K562 (cell line): Measurements from ENCODE around the gene PSMC3IP. TPM values are rescaled to one million over a fixed set of nuclear protein-coding genes. Genes with fewer than 3 reads are reported as not detected.

Source experiments
- BRCA1 ChIP-seq, 2 experiments: fragments of 450-650 bp in 1 of 2; sonication (generic) in 1 of 2; formaldehyde crosslinking in 1 of 2; IDR thresholded peaks; 2 replicates each; pipeline versions ENCODE4 v1.5.0 to v1.6.1; 2017 to 2020; ENCODE audit warnings: mild to moderate bottlenecking in 1 of 2, missing genetic modification reagents in 1 of 2
- CBFB ChIP-seq: sonication (generic); formaldehyde crosslinking; IDR thresholded peaks from 2 replicates; pipeline ENCODE4 v1.4.0; 2020; ENCODE audit warnings: mild to moderate bottlenecking, missing genetic modification reagents
- CREBBP ChIP-seq: IDR thresholded peaks from one replicate; pipeline ENCODE4 v1.6.1; 2012; ENCODE audit warnings: low read depth, mild to moderate bottlenecking, control low read depth, inconsistent platforms, low read length
- CTBP1 ChIP-seq: fragments of 450-650 bp; IDR thresholded peaks from 2 replicates; pipeline ENCODE4 v1.6.1; 2016; ENCODE audit warnings: borderline replicate concordance
- GMEB1 ChIP-seq: fragments of 250-450 bp; sonication (Bioruptor Pico); IDR thresholded peaks from 2 replicates; pipeline ENCODE4 v1.4.0; 2020; ENCODE audit warnings: mild to moderate bottlenecking
- HNRNPK ChIP-seq: fragments of 200-400 bp; formaldehyde crosslinking; IDR thresholded peaks from one replicate; pipeline ENCODE4 v1.6.1; 2018; ENCODE audit warnings: mild to moderate bottlenecking, low read depth, low read length; ENCODE audit not compliant: poor library complexity, severe bottlenecking
- HNRNPUL1 ChIP-seq: fragments of 200-400 bp; formaldehyde crosslinking; IDR thresholded peaks from 2 replicates; pipeline ENCODE4 v1.6.1; 2017; ENCODE audit warnings: low read length
- JUND ChIP-seq, 2 experiments: IDR thresholded peaks; 2 replicates in 1 of 2; 3 replicates in 1 of 2; pipeline ENCODE4 v1.6.1; 2011; ENCODE audit warnings: borderline replicate concordance in 2 of 2, low read depth in 2 of 2, low read length in 2 of 2, improper control_type of control experiment in 1 of 2, missing biosample characterization in 1 of 2, missing genetic modification characterization in 1 of 2, missing genetic modification reagents in 1 of 2
- MCM2 ChIP-seq: fragments of 450-650 bp; IDR thresholded peaks from 2 replicates; pipeline ENCODE4 v1.6.1; 2017; ENCODE audit warnings: low read depth, mild to moderate bottlenecking
- PREB ChIP-seq: sonication (generic); formaldehyde crosslinking; IDR thresholded peaks from 2 replicates; pipeline ENCODE4 v1.8.1; 2023; ENCODE audit warnings: mild to moderate bottlenecking, missing genetic modification reagents
- SMAD2 ChIP-seq: fragments of 150-350 bp; IDR thresholded peaks from 2 replicates; pipeline ENCODE4 v1.6.1; 2014; ENCODE audit warnings: low read depth, mild to moderate bottlenecking, low read length
- SREBF1 ChIP-seq: fragments of 150-350 bp; IDR thresholded peaks from 2 replicates; pipeline ENCODE4 v1.6.1; 2014; ENCODE audit warnings: antibody characterized with exemption, low read depth, low read length, borderline replicate concordance
- SREBF2 ChIP-seq: sonication (generic); formaldehyde crosslinking; IDR thresholded peaks from 2 replicates; pipeline ENCODE4 v1.4.0; 2020; ENCODE audit warnings: mild to moderate bottlenecking, missing genetic modification reagents
- TCFL5 ChIP-seq: fragments of 250-450 bp; sonication (Bioruptor Pico); conservative IDR thresholded peaks from 2 replicates; pipeline ENCODE4 v1.6.1; 2021; ENCODE audit warnings: mild to moderate bottlenecking, moderate library complexity, matching md5 sums
- ZBTB43 ChIP-seq: sonication (generic); formaldehyde crosslinking; IDR thresholded peaks from 2 replicates; pipeline ENCODE4 v1.8.0; 2023; ENCODE audit warnings: mild to moderate bottlenecking, missing genetic modification reagents
- ZBTB5 ChIP-seq: fragments of 450-650 bp; IDR thresholded peaks from 2 replicates; pipeline ENCODE4 v1.6.1; 2017; ENCODE audit warnings: antibody characterized with exemption
- ZNF324 ChIP-seq: fragments of 250-450 bp; sonication (Bioruptor Pico); IDR thresholded peaks from 2 replicates; pipeline ENCODE4 v1.4.0; 2020; ENCODE audit warnings: mild to moderate bottlenecking
- ZNF740 ChIP-seq, 3 experiments: fragments of 200-800 bp in 1 of 3; sonication (Bioruptor generic) in 1 of 3; sonication (generic) in 1 of 3; formaldehyde crosslinking in 1 of 3; IDR thresholded peaks; 2 replicates each; pipeline versions ENCODE4 v1.6.1 to v1.8.0; 2016 to 2022; ENCODE audit warnings: mild to moderate bottlenecking in 2 of 3, missing compliant biosample characterization in 2 of 3, missing genetic modification characterization in 2 of 3, missing genetic modification reagents in 1 of 3
- ZNF830 ChIP-seq: fragments of 250-450 bp; sonication (Bioruptor Pico); IDR thresholded peaks from 2 replicates; pipeline ENCODE4 v1.5.0; 2021; ENCODE audit warnings: mild to moderate bottlenecking
- polyA plus RNA-seq, 8 experiments: library from polyadenylated mRNA; depleted of rRNA in 4 of 8; stranded (reverse) in 5 of 8; unstranded in 3 of 8; fragments of >200 nt; fragmentation: Nextera tagmentation in 2 of 8; fragmentation: Illumina TruSeq in 1 of 8; extraction: Ambion mirVana in 2 of 8; extraction: Trizol in 1 of 8; gene quantifications; 2 replicates each; pipeline versions ENCODE4 v1.2.1 to v1.2.3, GENCODE V29; 2011 to 2014; ENCODE audit warnings: inconsistent platforms in 1 of 8, missing spikeins in 1 of 8
- total RNA-seq, 7 experiments: library from RNA; depleted of rRNA in 6 of 7; stranded (reverse); fragments of >200 nt in 6 of 7; fragmentation: Illumina TruSeq in 2 of 7; extraction: Trizol in 2 of 7; gene quantifications; 2 replicates each; pipeline versions ENCODE4 v1.2.1 to v1.2.3, GENCODE V29; 2011 to 2021; ENCODE audit warnings: low replicate concordance in 1 of 7

Gene PSMC3IP
- total and polyA plus RNA-seq, 9 of the 15 experiments (the other 6 are each of a cell fraction or from before 2014, with no cell fraction given) = 13.8 to 65.6 (median 32.8) TPM

GRCh38 chr17:42536048-42536371 is 41.5 kb downstream of the PSMC3IP start, which contains the start of gene NAGLU (continued):
- TF ChIP-seq SMAD2 (no peak), BRCA1 (IDR thresholded peaks at IDR 0.05) (no peak), BRCA1 (CRISPR knock-in tag; IDR thresholded peaks at IDR 0.05) (no peak), ZBTB5 (no peak), SREBF2 (CRISPR knock-in tag) (no peak), CREBBP (no peak), CTBP1 (no peak), GMEB1 (no peak; the same call in 1 of the 2 replicates), ZBTB43 (no peak), HNRNPUL1 (no peak), TCFL5 (CRISPR knock-in tag) (no peak), CBFB (CRISPR knock-in tag) (no peak), JUND (IDR thresholded peaks at IDR 0.05; ENCODE audit: borderline replicate concordance, low read depth, low read length) (peak; percentile 16; the same call in 1 of the 2 replicates), JUND (tag; IDR thresholded peaks at IDR 0.05; ENCODE audit: borderline replicate concordance, low read depth, low read length) (no peak), PREB (CRISPR knock-in tag) (no peak), ZNF830 (CRISPR knock-in tag) (no peak), MCM2 (no peak), ZNF324 (CRISPR knock-in tag) (no peak), ZNF740 (CRISPR knock-in tag; IDR thresholded peaks at IDR 0.05) (no peak), ZNF740 (tag; IDR thresholded peaks at IDR 0.05) (no peak), SREBF1 (no peak), HNRNPK (no peak)
